ENCODE data around the gene OR2D3.
"Not testable (repeated sequence)": the region's sequence is repeated elsewhere in the genome, so short reads cannot be mapped to it uniquely, and the experiment has no call there.

Gene OR2D3

GRCh38 chr11:6928916-6929315 is 8.1 kb downstream of the OR2D3 start:
- no peak for DNase-seq

- DNase-seq, result no peak
Observed at GRCh38 chr11:6931146-6931713, 10.4 kb downstream of the OR2D3 start.

- no peak for DNase-seq
Observed at GRCh38 chr11:6932145-6932544, 11.3 kb downstream of the OR2D3 start.

GRCh38 chr11:6941970-6942369 is 21.2 kb downstream of the OR2D3 start:
- DNase-seq, result no peak

- no peak for DNase-seq
Observed at GRCh38 chr11:6943131-6943530, 22.3 kb downstream of the OR2D3 start.

GRCh38 chr11:6954248-6954647 is 33.4 kb downstream of the OR2D3 start:
- not testable (repeated sequence) for DNase-seq

GRCh38 chr11:6962141-6962540 is 41.3 kb downstream of the OR2D3 start:
- DNase-seq, result no peak

- DNase-seq, result no peak
Observed at GRCh38 chr11:6962673-6963072, 41.9 kb downstream of the OR2D3 start.

GRCh38 chr11:6968816-6969215 is 48.0 kb downstream of the OR2D3 start:
- no peak for DNase-seq

- DNase-seq, result not testable (repeated sequence)
Observed at GRCh38 chr11:6969854-6970253, 49.1 kb downstream of the OR2D3 start.
